GM12878 (cell line): ENCODE results near the gene CHCHD3. TPM values are rescaled to one million over a fixed set of nuclear protein-coding genes. Genes with fewer than 3 reads are reported as not detected.

Experiments used
- ATAC-seq: fragments of 200-7000 bp; cut with Tn5 transposase; 3 replicates; pipeline ENCODE4 v1.9.1; 2020; ENCODE audit warnings: mild to moderate bottlenecking, moderate library complexity
- BruUV-seq: library from RNA; stranded (reverse); fragments of 400-500 nt; replicated peaks from 2 replicates; lab custom pipeline; 2021; lab: Mats Ljungman, UMichigan
- CTCF ChIA-PET: fragments of 300-600 bp; sonication (Branson Sonifier 250); formaldehyde crosslinking; extraction: SDS; loops from one replicate; lab custom pipeline; 2021; ENCODE audit warnings: inconsistent platforms; lab: Yijun Ruan, JAX
- POLR2A ChIA-PET: fragments of 350-600 bp; formaldehyde crosslinking; extraction: SDS; loops from one replicate; lab custom pipeline; 2021; ENCODE audit warnings: inconsistent platforms; lab: Charles Lee
- RAD21 ChIA-PET: fragments of 300-600 bp; sonication (Branson Sonifier 250); formaldehyde crosslinking; loops from one replicate; lab custom pipeline; 2023; ENCODE audit warnings: antibody characterized with exemption; ENCODE audit not compliant: unreplicated experiment; lab: Charles Lee
- SMC1A ChIA-PET: fragments of 300-600 bp; sonication (Branson Sonifier 250); formaldehyde crosslinking; loops from one replicate; lab custom pipeline; 2023; ENCODE audit not compliant: unreplicated experiment, uncharacterized antibody; lab: Charles Lee
- DNase-seq: peaks from one replicate; pipeline ENCODE4 v3.0.0-alpha.2; 2011; ENCODE audit warnings: low read depth, low spot score
- FAIRE-seq: peaks from 3 replicates; lab custom pipeline; 2011; peaks lifted over from hg19 to GRCh38; lab: Jason Lieb, UNC
- H2AFZ ChIP-seq: 2 replicates; pipeline ENCODE4 v1.6.0; 2011; ENCODE audit warnings: low read depth, low read length, control low read depth; ENCODE audit not compliant: control insufficient read depth
- H3K27ac ChIP-seq: 2 replicates; pipeline ENCODE4 v1.5.1; 2011; ENCODE audit warnings: control low read depth; ENCODE audit not compliant: control insufficient read depth, insufficient read depth
- H3K27me3 ChIP-seq, 2 experiments: replicated peaks in 1 of 2; 2 replicates each; pipeline versions ENCODE4 v1.6.0 to v1.6.1; 2011; ENCODE audit warnings: low read length in 1 of 2; ENCODE audit not compliant: control insufficient read depth in 2 of 2, insufficient read depth in 2 of 2
- H3K36me3 ChIP-seq, 2 experiments: 2 replicates each; pipeline ENCODE4 v1.5.1; 2011; ENCODE audit warnings: low read length in 1 of 2; ENCODE audit not compliant: control insufficient read depth in 2 of 2, insufficient read depth in 2 of 2
- H3K4me1 ChIP-seq: 2 replicates; pipeline ENCODE4 v1.6.1; 2011; ENCODE audit warnings: mild to moderate bottlenecking, low read length, moderate library complexity, mixed read lengths; ENCODE audit not compliant: control insufficient read depth, insufficient read depth
- H3K4me2 ChIP-seq: 2 replicates; pipeline ENCODE4 v1.6.0; 2011; ENCODE audit warnings: control low read depth; ENCODE audit not compliant: control insufficient read depth, insufficient read depth
- H3K4me3 ChIP-seq: fragments of 200-600 bp; sonication (generic); 2 replicates; pipeline ENCODE4 v1.5.1; 2016
- H3K79me2 ChIP-seq: 2 replicates; pipeline ENCODE4 v1.6.0; 2011; ENCODE audit warnings: low read length; ENCODE audit not compliant: control insufficient read depth, insufficient read depth
- H3K9ac ChIP-seq: 2 replicates; pipeline ENCODE4 v1.8.0; 2011; ENCODE audit warnings: low read length, control low read depth, mixed read lengths; ENCODE audit not compliant: control insufficient read depth, insufficient read depth
- H3K9me3 ChIP-seq: replicated peaks from 3 replicates; pipeline ENCODE4 v1.5.1; 2011; ENCODE audit warnings: mild to moderate bottlenecking, low read length; ENCODE audit not compliant: control insufficient read depth, insufficient read depth
- H4K20me1 ChIP-seq: 2 replicates; pipeline ENCODE4 v1.6.0; 2011; ENCODE audit not compliant: control insufficient read depth, insufficient read depth
- CBX3 ChIP-seq: fragments of 200-600 bp; sonication (generic); IDR thresholded peaks from 2 replicates; pipeline ENCODE4 v1.6.1; 2016; ENCODE audit warnings: low read depth, borderline replicate concordance
- DPF2 ChIP-seq: fragments of 450-650 bp; IDR thresholded peaks from 2 replicates; pipeline ENCODE4 v1.6.1; 2017; ENCODE audit warnings: mild to moderate bottlenecking
- FOXK2 ChIP-seq: fragments of 450-650 bp; IDR thresholded peaks from 2 replicates; pipeline ENCODE4 v1.6.1; 2017; ENCODE audit warnings: mild to moderate bottlenecking, moderate library complexity
- HDGF ChIP-seq: fragments of 450-650 bp; IDR thresholded peaks from 2 replicates; pipeline ENCODE4 v1.6.1; 2016; ENCODE audit warnings: antibody characterized with exemption
- MEF2A ChIP-seq: IDR thresholded peaks from 2 replicates; pipeline ENCODE4 v1.6.1; 2011; ENCODE audit warnings: low read depth, mild to moderate bottlenecking, low read length, moderate library complexity; ENCODE audit not compliant: insufficient read depth
- NR2F1 ChIP-seq: fragments of 450-650 bp; conservative IDR thresholded peaks from 2 replicates; pipeline ENCODE4 v1.6.1; 2017; ENCODE audit warnings: mild to moderate bottlenecking
- POLR2AphosphoS5 ChIP-seq: IDR thresholded peaks from 2 replicates; pipeline ENCODE4 v1.6.1; 2011; ENCODE audit warnings: mild to moderate bottlenecking, low read length, inconsistent platforms
- RELA ChIP-seq: fragments of 450-650 bp; IDR thresholded peaks from 2 replicates; pipeline ENCODE4 v1.8.0; 2014; ENCODE audit warnings: borderline replicate concordance; ENCODE audit not compliant: partially characterized antibody
- SP1 ChIP-seq: IDR thresholded peaks from one replicate; pipeline ENCODE4 v1.6.1; 2011; ENCODE audit warnings: low read depth, low read length
- SRF ChIP-seq, 2 experiments: IDR thresholded peaks; 2 replicates each; pipeline ENCODE4 v1.6.1; 2011; ENCODE audit warnings: low read depth in 2 of 2, low read length in 2 of 2, mild to moderate bottlenecking in 1 of 2, moderate library complexity in 1 of 2
- ZZZ3 ChIP-seq: IDR thresholded peaks from 2 replicates; pipeline ENCODE4 v1.6.1; 2011; ENCODE audit warnings: low read depth; ENCODE audit not compliant: control insufficient read depth, insufficient read length
- WGBS: methylation state at CpG from one replicate; pipeline ENCODE4 v1.1.6; 2016; ENCODE audit warnings: low lambda C conversion rate; ENCODE audit not compliant: insufficient replicate concordance, insufficient coverage; ENCODE audit errors: missing lambda C conversion rate; 5-methylcytosine and 5-hydroxymethylcytosine counted together
- in situ Hi-C: fragments of 300-500 bp; cut with MboI; formaldehyde crosslinking; loops from 9 replicates; pipeline ENCODE4 v1.14.3; 2018; ENCODE audit warnings: mixed read lengths
- intact Hi-C: fragments of 100-400 bp; cut with micrococcal nuclease; formaldehyde crosslinking; loops from one replicate; pipeline ENCODE4 v1.14.2; 2022; ENCODE audit not compliant: unreplicated experiment
- polyA plus RNA-seq, 11 experiments: library from polyadenylated mRNA; depleted of rRNA in 4 of 11; unstranded in 6 of 11; stranded (reverse) in 5 of 11; fragments of >200 nt; fragmentation: Nextera tagmentation in 4 of 11; fragmentation: Illumina TruSeq in 1 of 11; extraction: Ambion mirVana in 4 of 11; extraction: Trizol in 1 of 11; gene quantifications; 1 replicate in 1 of 11; 2 replicates in 10 of 11; pipeline versions ENCODE4 v1.2.1 to v1.2.3, GENCODE V29; 2011 to 2016; ENCODE audit warnings: inconsistent platforms in 2 of 11, missing spikeins in 2 of 11, low read depth in 1 of 11
- total RNA-seq, 4 experiments: library from RNA; depleted of rRNA in 3 of 4; stranded (reverse); fragments of >200 nt in 3 of 4; fragmentation: Illumina TruSeq in 1 of 4; extraction: Trizol in 1 of 4; gene quantifications; 2 replicates each; pipeline versions ENCODE4 v1.2.1 to v1.2.3, GENCODE V29; 2013 to 2021
- TF ChIP-seq, protein P1 (sequence below): IDR thresholded peaks from 2 replicates; pipeline ENCODE4 v1.6.1; 2011; ENCODE audit warnings: borderline replicate concordance, low read depth, mild to moderate bottlenecking, moderate library complexity, low read length; ENCODE audit not compliant: insufficient read depth, poor library complexity, severe bottlenecking
- TF ChIP-seq, protein P2 (sequence below): fragments of 450-650 bp; IDR thresholded peaks from 2 replicates; pipeline ENCODE4 v1.6.1; 2014; ENCODE audit warnings: mild to moderate bottlenecking

Gene CHCHD3
- total and polyA plus RNA-seq, 10 of the 15 experiments (the other 5 are each of a cell fraction or from before 2014, with no cell fraction given), result 38.3 to 178 (median 96.2) TPM

DNA sequence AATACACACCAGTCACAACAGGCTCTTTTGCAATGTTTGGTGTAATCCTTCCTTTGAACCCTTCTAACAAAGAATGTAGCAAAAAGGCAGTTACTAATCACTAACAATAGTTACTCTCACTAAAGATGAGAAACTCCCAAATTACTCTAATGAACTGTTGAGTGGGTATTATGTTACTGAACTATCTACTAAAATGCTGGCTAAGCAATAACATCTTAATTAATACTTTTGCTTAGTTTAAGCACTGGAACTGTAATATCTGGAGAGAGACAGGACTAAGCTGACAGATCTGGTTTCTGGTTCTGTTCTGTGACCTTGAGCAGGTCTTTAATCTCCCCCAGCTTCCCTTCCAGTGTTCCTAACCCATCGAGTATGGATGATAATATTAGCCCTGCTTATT lies 241.7 kb downstream of the CHCHD3 start (continued):
- TF ChIP-seq, protein P1, sequence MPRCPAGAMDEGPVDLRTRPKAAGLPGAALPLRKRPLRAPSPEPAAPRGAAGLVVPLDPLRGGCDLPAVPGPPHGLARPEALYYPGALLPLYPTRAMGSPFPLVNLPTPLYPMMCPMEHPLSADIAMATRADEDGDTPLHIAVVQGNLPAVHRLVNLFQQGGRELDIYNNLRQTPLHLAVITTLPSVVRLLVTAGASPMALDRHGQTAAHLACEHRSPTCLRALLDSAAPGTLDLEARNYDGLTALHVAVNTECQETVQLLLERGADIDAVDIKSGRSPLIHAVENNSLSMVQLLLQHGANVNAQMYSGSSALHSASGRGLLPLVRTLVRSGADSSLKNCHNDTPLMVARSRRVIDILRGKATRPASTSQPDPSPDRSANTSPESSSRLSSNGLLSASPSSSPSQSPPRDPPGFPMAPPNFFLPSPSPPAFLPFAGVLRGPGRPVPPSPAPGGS, result no peak
- no peak for TF ChIP-seq RELA

DNA sequence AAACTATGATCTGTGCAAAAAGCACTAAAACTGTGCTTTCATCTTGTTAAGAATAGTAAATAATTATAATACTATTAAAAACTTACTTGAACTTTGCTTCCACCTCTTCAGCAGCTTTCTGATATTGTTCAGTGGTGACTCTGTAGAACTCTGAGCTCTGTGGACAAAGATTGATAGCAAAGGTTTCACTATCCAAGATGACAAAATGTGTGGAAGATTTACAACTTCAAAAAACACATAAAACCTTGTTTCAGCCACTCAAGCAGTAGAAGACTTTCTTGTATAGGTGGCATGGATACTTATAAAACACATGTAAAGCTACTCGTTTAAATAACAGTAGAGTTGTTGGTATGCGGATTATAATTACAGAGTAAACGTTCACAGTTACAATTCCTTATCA lies 243.6 kb downstream of the CHCHD3 start:
- H3K4me1 ChIP-seq, result no peaks in the 10 kb centered on the region
- H3K4me2 ChIP-seq, result no peak overlapping the region
- RAD21 ChIA-PET, result interaction anchor here (1.2 kb wide), 1 partner anchor 9 kb away, joined by 4 read pairs; no protein-coding TSS in a partner anchor
- H3K4me3 ChIP-seq, result no peak overlapping the region
- no peak for DNase-seq
- no peaks in the 10 kb centered on the region for H3K79me2 ChIP-seq
- no peak overlapping the region for H3K9ac ChIP-seq
- SMC1A ChIA-PET, result interaction anchor here (1.1 to 1.8 kb wide), 6 partner anchors 9 to 26 kb away, joined by 3 to 5 read pairs (median 4); no protein-coding TSS in a partner anchor
- CTCF ChIA-PET, result interaction anchor here (1.1 to 1.2 kb wide), 2 partner anchors 13 to 14 kb away, joined by 3 read pairs; no protein-coding TSS in a partner anchor
- POLR2A ChIA-PET, result interaction anchor here (1.0 kb wide), 1 partner anchor 10 kb away, joined by 3 read pairs; no protein-coding TSS in a partner anchor
- H2AFZ ChIP-seq, result no peak overlapping the region
- ATAC-seq, result no peak
- H3K9me3 ChIP-seq, result no peaks in the 10 kb centered on the region
- H3K27me3 ChIP-seq, result no peaks in the 10 kb centered on the region
- 98% methylated on average over 3 of the region's 3 CpGs for WGBS
- no TSS peak for BruUV-seq
- intact Hi-C loops, result no loop called here
- no peak for FAIRE-seq
- no peak for TF ChIP-seq POLR2AphosphoS5
- no peak for TF ChIP-seq NR2F1
- no peak for TF ChIP-seq HDGF
- TF ChIP-seq ZZZ3, result no peak
- TF ChIP-seq SP1, result no peak
- TF ChIP-seq FOXK2, result no peak
- TF ChIP-seq, protein P2, sequence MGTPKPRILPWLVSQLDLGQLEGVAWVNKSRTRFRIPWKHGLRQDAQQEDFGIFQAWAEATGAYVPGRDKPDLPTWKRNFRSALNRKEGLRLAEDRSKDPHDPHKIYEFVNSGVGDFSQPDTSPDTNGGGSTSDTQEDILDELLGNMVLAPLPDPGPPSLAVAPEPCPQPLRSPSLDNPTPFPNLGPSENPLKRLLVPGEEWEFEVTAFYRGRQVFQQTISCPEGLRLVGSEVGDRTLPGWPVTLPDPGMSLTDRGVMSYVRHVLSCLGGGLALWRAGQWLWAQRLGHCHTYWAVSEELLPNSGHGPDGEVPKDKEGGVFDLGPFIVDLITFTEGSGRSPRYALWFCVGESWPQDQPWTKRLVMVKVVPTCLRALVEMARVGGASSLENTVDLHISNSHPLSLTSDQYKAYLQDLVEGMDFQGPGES, result no peak
- no peak for TF ChIP-seq SRF (IDR thresholded peaks at IDR 0.05; ENCODE audit: low read depth in 2 of 2, low read length in 2 of 2)
- TF ChIP-seq MEF2A, result no peak
- no peak for TF ChIP-seq CBX3
- TF ChIP-seq DPF2, result no peak
- in situ Hi-C loops, result no loop called here
- no peaks in the 10 kb centered on the region for H4K20me1 ChIP-seq
- peaks cover 0 to 4% of the 10 kb centered on the region in 2 experiments; a peak in 2 of 4 replicates for H3K36me3 ChIP-seq
- H3K27ac ChIP-seq, result no peak overlapping the region
